HCT116 (cell line): ENCODE measurements around the gene CD2BP2. TPM values are rescaled to one million over a fixed set of nuclear protein-coding genes. Genes with fewer than 3 reads are reported as not detected.

ENCODE experiments used
- ATAC-seq: fragments of 200-7000 bp; cut with Tn5 transposase; 2 replicates; pipeline ENCODE4 v1.9.1; 2020; ENCODE audit warnings: mild to moderate bottlenecking, moderate library complexity
- BruUV-seq: library from RNA; stranded (reverse); fragments of 400-500 nt; replicated peaks from 2 replicates; lab custom pipeline; 2021; lab: Mats Ljungman, UMichigan
- CTCF ChIA-PET: fragments of 300-600 bp; sonication (Branson Sonifier 250); formaldehyde crosslinking; loops from one replicate; lab custom pipeline; 2021; ENCODE audit warnings: antibody characterized with exemption; lab: Charles Lee
- POLR2A ChIA-PET: fragments of 300-600, 350-600 bp; sonication (Branson Sonifier 250); formaldehyde crosslinking; loops from one replicate; lab custom pipeline; 2021; ENCODE audit warnings: antibody characterized with exemption; lab: Charles Lee
- RAD21 ChIA-PET, 2 experiments: fragments of 300-600 bp; sonication (Branson Sonifier 250); formaldehyde crosslinking; loops; one replicate each; lab custom pipeline; 2023; ENCODE audit warnings: low total read pairs in 2 of 2; ENCODE audit not compliant: uncharacterized antibody in 2 of 2, unreplicated experiment in 2 of 2, low non-redundant PET in 1 of 2; lab: Charles Lee
- DNase-seq: peaks from one replicate; pipeline ENCODE4 v3.0.0-alpha.2; 2010; ENCODE audit warnings: low read depth, low spot score
- H2AFZ ChIP-seq: fragments of 200-600 bp; shearing (Covaris generic), sonication (generic); 2 replicates; pipeline ENCODE4 v1.6.1; 2017; ENCODE audit warnings: low read depth, mixed run types, mixed read lengths, antibody characterized with exemption, low read length; ENCODE audit not compliant: poor library complexity, severe bottlenecking
- H3K27ac ChIP-seq: 2 replicates; pipeline ENCODE4 v1.5.1; 2012; ENCODE audit warnings: low read depth, low read length
- H3K27me3 ChIP-seq: fragments of 200-600 bp; sonication (generic); 2 replicates; pipeline ENCODE4 v1.6.1; 2016; ENCODE audit warnings: mixed run types, low read length, mixed read lengths; ENCODE audit not compliant: insufficient read depth
- H3K36me3 ChIP-seq, 2 experiments: fragments of 200-500 bp in 1 of 2; fragments of 200-600 bp in 1 of 2; sonication (Bioruptor generic) in 1 of 2; sonication (generic) in 1 of 2; 2 replicates each; pipeline versions ENCODE4 v1.5.1 to v1.6.1; 2014 to 2016; ENCODE audit warnings: low read length in 2 of 2, inconsistent platforms in 1 of 2, mixed read lengths in 1 of 2, mixed run types in 1 of 2; ENCODE audit not compliant: insufficient read depth in 2 of 2, control insufficient read depth in 1 of 2
- H3K4me1 ChIP-seq, 2 experiments: fragments of 200-600 bp in 1 of 2; sonication (generic) in 1 of 2; 2 replicates each; pipeline versions ENCODE4 v1.5.1 to v1.6.1; 2012 to 2017; ENCODE audit warnings: low read length in 2 of 2, inconsistent platforms in 1 of 2, mild to moderate bottlenecking in 1 of 2, mixed read lengths in 1 of 2, mixed run types in 1 of 2, moderate library complexity in 1 of 2; ENCODE audit not compliant: insufficient read depth in 2 of 2, control insufficient read depth in 1 of 2
- H3K4me2 ChIP-seq: fragments of 200-600 bp; sonication (generic); 2 replicates; pipeline ENCODE4 v1.6.1; 2017; ENCODE audit warnings: mixed run types, low read length, mixed read lengths
- H3K4me3 ChIP-seq, 2 experiments: fragments of 200-600 bp in 1 of 2; sonication (generic) in 1 of 2; replicated peaks in 1 of 2; 2 replicates each; pipeline ENCODE4 v1.5.1; 2011 to 2016; ENCODE audit warnings: low read length in 2 of 2, control low read depth in 1 of 2, low read depth in 1 of 2, mild to moderate bottlenecking in 1 of 2, mixed read lengths in 1 of 2, mixed run types in 1 of 2
- H3K79me2 ChIP-seq: fragments of 200-600 bp; sonication (generic); 2 replicates; pipeline ENCODE4 v1.6.1; 2017; ENCODE audit warnings: mild to moderate bottlenecking, mixed run types, low read length, moderate library complexity, mixed read lengths; ENCODE audit not compliant: insufficient read depth
- H3K9ac ChIP-seq: fragments of 200-600 bp; sonication (generic); 2 replicates; pipeline ENCODE4 v1.6.1; 2016; ENCODE audit warnings: low read length, mixed read lengths
- H3K9me2 ChIP-seq: fragments of 200-600 bp; sonication (generic), shearing (Covaris generic); 2 replicates; pipeline ENCODE4 v1.6.1; 2017; ENCODE audit warnings: mixed run types, mild to moderate bottlenecking, moderate library complexity; ENCODE audit not compliant: insufficient read depth
- H3K9me3 ChIP-seq, 2 experiments: fragments of 200-500 bp in 1 of 2; fragments of 200-600 bp in 1 of 2; sonication (Bioruptor generic) in 1 of 2; sonication (generic) in 1 of 2; 2 replicates each; pipeline ENCODE4 v1.6.1; 2014 to 2017; ENCODE audit warnings: low read length in 2 of 2, mixed read lengths in 2 of 2, inconsistent platforms in 1 of 2, low read depth in 1 of 2, mild to moderate bottlenecking in 1 of 2, mixed run types in 1 of 2, moderate library complexity in 1 of 2; ENCODE audit not compliant: control insufficient read depth in 1 of 2, insufficient read depth in 1 of 2
- H4K20me1 ChIP-seq: fragments of 200-600 bp; sonication (generic), shearing (Covaris generic); 2 replicates; pipeline ENCODE4 v1.6.1; 2017; ENCODE audit warnings: mixed run types, mild to moderate bottlenecking, moderate library complexity; ENCODE audit not compliant: insufficient read depth
- ATF3 ChIP-seq: IDR thresholded peaks from 2 replicates; pipeline ENCODE4 v1.6.1; 2012
- CEBPB ChIP-seq: IDR thresholded peaks from 2 replicates; pipeline ENCODE4 v1.6.1; 2012; ENCODE audit warnings: low read depth
- EZH2 ChIP-seq: fragments of 200-600 bp; sonication (generic); IDR thresholded peaks from 2 replicates; pipeline ENCODE4 v1.6.1; 2017; ENCODE audit warnings: antibody characterized with exemption, mixed run types
- EZH2phosphoT487 ChIP-seq: fragments of 200-600 bp; IDR thresholded peaks from 2 replicates; pipeline ENCODE4 v1.6.1; 2018; ENCODE audit warnings: antibody characterized with exemption, borderline replicate concordance
- FOSL1 ChIP-seq: IDR thresholded peaks from 2 replicates; pipeline ENCODE4 v1.6.1; 2012; ENCODE audit warnings: low read depth
- JUND ChIP-seq: IDR thresholded peaks from 2 replicates; pipeline ENCODE4 v1.6.1; 2012
- MAX ChIP-seq: IDR thresholded peaks from 2 replicates; pipeline ENCODE4 v1.6.1; 2012
- POLR2A ChIP-seq: IDR thresholded peaks from 2 replicates; pipeline ENCODE4 v1.7.0; 2011; ENCODE audit warnings: borderline replicate concordance; ENCODE audit not compliant: insufficient read depth, insufficient read length; ENCODE audit errors: extremely low read depth
- POLR2AphosphoS5 ChIP-seq: IDR thresholded peaks from 2 replicates; pipeline ENCODE4 v1.6.1; 2011; ENCODE audit warnings: mild to moderate bottlenecking, low read depth, low read length, moderate library complexity
- RAD21 ChIP-seq: IDR thresholded peaks from 2 replicates; pipeline ENCODE4 v1.6.1; 2012; ENCODE audit warnings: low read depth, mild to moderate bottlenecking
- SIN3A ChIP-seq: IDR thresholded peaks from 2 replicates; pipeline ENCODE4 v1.6.1; 2012; ENCODE audit warnings: low read depth
- SP1 ChIP-seq: IDR thresholded peaks from 2 replicates; pipeline ENCODE4 v1.6.1; 2012; ENCODE audit warnings: low read depth
- SRF ChIP-seq: IDR thresholded peaks from 2 replicates; pipeline ENCODE4 v1.6.1; 2012; ENCODE audit warnings: low read depth
- TCF7L2 ChIP-seq: IDR thresholded peaks from 2 replicates; pipeline ENCODE4 v1.7.0; 2011; ENCODE audit warnings: borderline replicate concordance, inconsistent platforms; ENCODE audit not compliant: insufficient read depth, insufficient read length; ENCODE audit errors: extremely low read depth
- YY1 ChIP-seq: IDR thresholded peaks from 2 replicates; pipeline ENCODE4 v1.6.1; 2011; ENCODE audit warnings: low read length, low read depth, moderate library complexity, mild to moderate bottlenecking; ENCODE audit not compliant: insufficient replicate concordance; ENCODE audit errors: extremely low read depth
- ZFX ChIP-seq: fragments of 450-650 bp; IDR thresholded peaks from 2 replicates; pipeline ENCODE4 v1.6.1; 2017
- ZNF274 ChIP-seq: fragments of 200-500 bp; sonication (Bioruptor generic); IDR thresholded peaks from 2 replicates; pipeline ENCODE4 v1.6.1; 2014; ENCODE audit warnings: mild to moderate bottlenecking, low read depth, low read length, inconsistent platforms
- intact Hi-C: fragments of 100-400 bp; cut with micrococcal nuclease; formaldehyde crosslinking; loops from 2 replicates; pipeline ENCODE4 v1.10.0; 2022
- total RNA-seq: library from RNA; stranded (reverse); gene quantifications from one replicate; pipeline ENCODE4 v1.2.1, GENCODE V29; 2021; ENCODE audit not compliant: unreplicated experiment
- TF ChIP-seq, protein P1 (sequence below): IDR thresholded peaks from 2 replicates; pipeline ENCODE4 v1.6.1; 2011; ENCODE audit warnings: mild to moderate bottlenecking, low read length, moderate library complexity; ENCODE audit not compliant: insufficient replicate concordance; ENCODE audit errors: extremely low read depth

Gene CD2BP2
- total RNA-seq, 1 experiment from 2014 or later = 51.8 TPM

- Histone ChIP-seq H3K9me2 (no peaks in the 10 kb centered on the region), H3K4me1 (peaks cover 12 to 23% of the 10 kb centered on the region in 2 experiments), H4K20me1 (no peaks in the 10 kb centered on the region), H3K27ac (no peak overlapping the region), H2AFZ (no peak overlapping the region), H3K4me3 (no peak overlapping the region), H3K79me2 (peaks cover 48% of the 10 kb centered on the region), H3K36me3 (peaks cover 13 to 30% of the 10 kb centered on the region in 2 experiments), H3K4me2 (no peak overlapping the region), H3K9me3 (no peaks in the 10 kb centered on the region), H3K27me3 (no peaks in the 10 kb centered on the region), H3K9ac (no peak overlapping the region)
- ChIA-PET POLR2A (no interaction called here), RAD21 (no interaction called here), CTCF (no interaction called here)
- intact Hi-C loops = no loop called here
- DNase-seq (no peak), ATAC-seq (no peak)
- no peak for TF ChIP-seq SIN3A
- no peak for TF ChIP-seq CEBPB
- TF ChIP-seq ATF3 = no peak
- no peak for TF ChIP-seq EZH2phosphoT487
- no peak for TF ChIP-seq POLR2A
- TF ChIP-seq, protein P1, sequence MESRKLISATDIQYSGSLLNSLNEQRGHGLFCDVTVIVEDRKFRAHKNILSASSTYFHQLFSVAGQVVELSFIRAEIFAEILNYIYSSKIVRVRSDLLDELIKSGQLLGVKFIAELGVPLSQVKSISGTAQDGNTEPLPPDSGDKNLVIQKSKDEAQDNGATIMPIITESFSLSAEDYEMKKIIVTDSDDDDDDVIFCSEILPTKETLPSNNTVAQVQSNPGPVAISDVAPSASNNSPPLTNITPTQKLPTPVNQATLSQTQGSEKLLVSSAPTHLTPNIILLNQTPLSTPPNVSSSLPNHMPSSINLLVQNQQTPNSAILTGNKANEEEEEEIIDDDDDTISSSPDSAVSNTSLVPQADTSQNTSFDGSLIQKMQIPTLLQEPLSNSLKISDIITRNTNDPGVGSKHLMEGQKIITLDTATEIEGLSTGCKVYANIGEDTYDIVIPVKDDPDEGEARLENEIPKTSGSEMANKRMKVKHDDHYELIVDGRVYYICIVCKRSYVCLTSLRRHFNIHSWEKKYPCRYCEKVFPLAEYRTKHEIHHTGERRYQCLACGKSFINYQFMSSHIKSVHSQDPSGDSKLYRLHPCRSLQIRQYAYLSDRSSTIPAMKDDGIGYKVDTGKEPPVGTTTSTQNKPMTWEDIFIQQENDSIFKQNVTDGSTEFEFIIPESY = no peak
- TF ChIP-seq ZNF274 = no peak
- no peak for TF ChIP-seq ZFX
- no peak for TF ChIP-seq SP1
- no peak for TF ChIP-seq EZH2
- no peak for TF ChIP-seq RAD21
- no peak for TF ChIP-seq POLR2AphosphoS5
- TF ChIP-seq MAX = no peak
- no peak for TF ChIP-seq YY1
- no peak for TF ChIP-seq TCF7L2
- TF ChIP-seq SRF = no peak
- no peak for TF ChIP-seq JUND
- TF ChIP-seq FOSL1 = no peak
- BruUV-seq = no TSS peak
Observed at GRCh38 chr16:30359871-30360170, 4.7 kb upstream of the CD2BP2 start.
